GM20000 (cell line): ENCODE results near the gene ADD1.

Source experiments
- DNase-seq: peaks from one replicate; pipeline ENCODE4 v3.0.0; 2012; ENCODE audit warnings: low spot score
- CTCF ChIP-seq: IDR thresholded peaks from 2 replicates; pipeline ENCODE4 v1.5.1; 2012; ENCODE audit warnings: mild to moderate bottlenecking, control low read depth; ENCODE audit errors: extremely low read depth, missing control alignments

The ADD1 gene

GRCh38 chr4:2888886-2889285, 45.2 kb downstream of the ADD1 start:
- no peak for TF ChIP-seq CTCF
- DNase-seq, result no peak

GRCh38 chr4:2891294-2891693, 47.6 kb downstream of the ADD1 start:
- no peak for DNase-seq

GRCh38 chr4:2893772-2894171, 50.1 kb downstream of the ADD1 start:
- TF ChIP-seq CTCF, result no peak

More at GRCh38 chr4:2891294-2891693, 47.6 kb downstream of the ADD1 start:
- TF ChIP-seq CTCF, result no peak

GRCh38 chr4:2898001-2898400, 54.4 kb downstream of the ADD1 start:
- no peak for DNase-seq
- no peak for TF ChIP-seq CTCF

More at GRCh38 chr4:2893772-2894171, 50.1 kb downstream of the ADD1 start:
- DNase-seq, result no peak

GRCh38 chr4:2900741-2901140, 57.1 kb downstream of the ADD1 start:
- TF ChIP-seq CTCF, result no peak
- no peak for DNase-seq

GRCh38 chr4:2901186-2901585, 57.5 kb downstream of the ADD1 start:
- no peak for TF ChIP-seq CTCF
- DNase-seq, result no peak

GRCh38 chr4:2902126-2902525, 58.5 kb downstream of the ADD1 start:
- no peak for DNase-seq
- TF ChIP-seq CTCF, result no peak
